HG02970 (cell line): ENCODE results near the gene DAB1.

Experiments
- ATAC-seq: cut with Tn5 transposase; IDR thresholded peaks from one replicate; pipeline ENCODE4 v1.9.1; 2021; ENCODE audit warnings: mild to moderate bottlenecking, moderate library complexity, moderate number of reproducible peaks; ENCODE audit not compliant: unreplicated experiment, low FRiP score

The DAB1 gene

DNA sequence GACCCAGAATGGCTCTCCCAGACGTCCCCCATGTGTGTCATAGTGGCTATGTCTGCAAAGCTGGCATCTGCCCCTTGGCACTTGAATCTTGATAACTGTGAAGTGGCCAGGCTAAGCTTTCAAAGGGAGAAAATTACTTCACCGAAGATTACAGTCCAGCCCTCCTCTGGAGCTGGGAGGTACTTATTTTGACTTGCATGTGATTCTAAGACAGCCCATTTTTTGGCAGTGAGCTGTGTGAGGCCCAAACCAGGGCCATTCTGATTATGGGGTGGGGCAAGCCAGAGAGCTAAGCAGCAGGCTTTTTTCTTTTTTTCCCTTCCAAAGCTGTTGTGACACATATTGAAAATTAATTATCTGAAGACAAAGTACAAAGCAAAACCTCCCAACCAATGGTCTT is 415.9 kb downstream of the DAB1 start:
- no peak for ATAC-seq

DNA sequence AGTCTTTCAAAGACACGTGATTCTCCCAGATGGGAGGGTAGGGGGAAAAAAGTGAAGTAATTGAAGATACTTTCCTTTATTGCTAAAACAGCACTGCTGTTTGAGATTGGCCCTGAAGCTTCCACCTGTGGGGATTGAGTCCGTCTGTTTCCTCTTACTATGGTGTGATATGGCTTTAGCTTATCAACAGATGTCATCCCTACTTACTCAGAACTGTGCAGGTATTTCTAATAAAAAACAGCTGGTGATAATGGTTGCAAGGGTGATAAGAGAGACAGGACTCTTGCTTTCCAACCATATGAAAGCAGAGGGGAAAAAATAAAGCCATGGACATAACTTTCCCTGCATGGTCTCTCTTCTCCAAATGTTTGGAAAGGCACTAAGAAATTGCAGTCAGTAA is 416.4 kb downstream of the DAB1 start:
- ATAC-seq = no peak

DNA sequence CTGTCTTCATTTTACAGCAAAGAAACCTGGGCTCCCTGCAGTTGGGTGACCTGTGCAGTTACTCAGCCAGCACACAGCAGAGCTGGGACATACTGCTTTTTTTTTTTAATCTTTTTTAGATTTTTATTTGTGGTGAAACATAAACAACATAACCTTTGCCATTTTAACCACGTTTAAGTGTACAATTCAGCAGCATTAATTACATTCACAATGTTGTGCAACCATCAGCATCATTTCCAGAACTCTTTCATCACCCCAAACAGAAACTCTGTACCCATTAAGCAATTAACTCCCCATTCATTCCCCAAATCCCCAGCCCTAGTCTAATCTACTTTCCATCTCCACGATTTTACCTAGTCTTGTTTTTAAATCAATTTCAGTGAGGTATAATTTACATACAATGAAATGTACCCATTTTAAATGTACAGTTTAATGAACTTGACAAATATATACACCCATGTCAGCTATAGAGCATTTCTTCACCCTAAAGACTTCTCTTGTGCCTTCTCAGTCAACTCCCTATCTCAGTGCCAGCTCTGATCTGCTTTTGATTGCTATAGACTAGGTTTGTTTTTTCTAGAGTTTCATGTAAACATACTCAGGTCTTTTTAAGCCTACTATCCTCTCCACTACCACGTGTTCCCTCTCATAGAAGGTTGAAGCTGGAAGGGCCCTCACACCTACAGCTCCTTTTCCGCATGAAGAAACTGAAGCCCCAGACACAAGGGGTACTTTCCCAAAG is 420.3 kb downstream of the DAB1 start:
- ATAC-seq = no peak

DNA sequence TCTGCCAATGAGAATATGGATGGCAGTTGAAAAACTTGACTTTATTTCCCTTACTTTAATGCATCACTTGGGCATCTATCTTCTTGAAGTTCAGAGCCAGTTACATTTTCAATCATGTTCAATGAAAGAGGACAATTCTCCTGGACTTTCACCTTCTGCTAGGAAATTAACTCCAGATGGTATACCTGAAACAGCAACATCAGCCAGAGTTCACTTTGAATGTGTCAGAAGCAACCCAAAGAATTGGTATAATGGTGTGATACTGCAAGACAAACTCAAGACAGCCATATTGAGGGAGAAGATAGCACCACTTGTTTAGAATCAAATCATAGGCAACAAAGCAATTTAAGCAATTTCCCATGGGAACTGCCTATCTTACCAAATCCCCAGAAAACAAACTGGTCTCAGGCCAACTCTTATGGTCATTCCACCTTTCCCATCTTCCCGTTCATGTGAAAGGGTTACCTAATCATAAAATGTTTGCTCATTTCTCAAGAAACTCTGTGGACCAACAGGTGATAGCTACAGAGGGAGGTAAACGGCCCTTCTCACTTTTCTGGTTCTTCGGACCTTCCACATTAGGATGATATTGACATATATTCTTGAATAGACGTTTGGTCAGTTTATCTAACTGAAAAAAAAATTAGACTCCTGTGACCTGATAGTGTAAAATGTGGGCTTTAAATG is 428.3 kb downstream of the DAB1 start:
- ATAC-seq = no peak

DNA sequence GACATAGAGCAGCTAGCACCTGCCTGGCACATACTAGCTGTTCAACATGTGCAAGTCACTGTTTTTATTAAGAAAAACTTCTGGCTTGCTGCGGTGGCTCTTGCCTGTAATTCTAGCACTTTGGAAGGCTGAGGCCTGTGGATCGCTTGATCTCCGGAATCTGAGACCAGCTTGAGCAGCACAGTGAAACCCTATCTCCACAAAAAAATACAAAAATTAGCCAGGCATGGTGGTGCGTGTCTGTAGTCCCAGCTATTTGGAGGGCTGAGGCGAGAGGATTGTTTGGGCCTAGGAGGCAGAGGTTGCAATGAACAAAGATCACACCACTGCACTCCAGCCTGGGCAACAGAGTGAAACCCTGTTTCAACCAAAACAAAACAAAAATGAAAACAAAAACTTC is 430.4 kb downstream of the DAB1 start:
- ATAC-seq = no peak

- no peak for ATAC-seq
Observed at GRCh38 chr1:56992318-56993125, 431.3 kb downstream of the DAB1 start.

- no peak for ATAC-seq
Observed at GRCh38 chr1:56991576-56991975, 432.3 kb downstream of the DAB1 start.

DNA sequence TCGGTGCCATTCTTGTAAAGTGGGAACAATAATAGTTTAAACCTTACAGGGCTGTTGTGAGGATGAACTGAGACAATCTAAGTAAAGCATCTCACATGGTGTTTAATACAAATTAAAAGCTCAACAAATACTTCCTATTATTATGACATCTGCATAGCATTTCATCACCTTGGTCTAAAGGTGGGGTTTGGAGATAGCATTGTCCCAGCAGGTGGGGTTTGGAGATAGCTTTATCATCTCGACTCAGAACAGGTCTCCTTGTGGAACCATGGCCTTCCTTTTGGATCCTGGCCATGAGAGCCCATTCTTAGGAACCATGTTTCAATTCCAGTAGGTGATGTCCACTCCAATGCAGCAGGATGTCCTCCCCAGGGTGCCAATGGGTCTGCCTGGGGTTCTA is 437.5 kb downstream of the DAB1 start:
- no peak for ATAC-seq

- no peak for ATAC-seq
Observed at GRCh38 chr1:56985857-56986256, 438.0 kb downstream of the DAB1 start.

DNA sequence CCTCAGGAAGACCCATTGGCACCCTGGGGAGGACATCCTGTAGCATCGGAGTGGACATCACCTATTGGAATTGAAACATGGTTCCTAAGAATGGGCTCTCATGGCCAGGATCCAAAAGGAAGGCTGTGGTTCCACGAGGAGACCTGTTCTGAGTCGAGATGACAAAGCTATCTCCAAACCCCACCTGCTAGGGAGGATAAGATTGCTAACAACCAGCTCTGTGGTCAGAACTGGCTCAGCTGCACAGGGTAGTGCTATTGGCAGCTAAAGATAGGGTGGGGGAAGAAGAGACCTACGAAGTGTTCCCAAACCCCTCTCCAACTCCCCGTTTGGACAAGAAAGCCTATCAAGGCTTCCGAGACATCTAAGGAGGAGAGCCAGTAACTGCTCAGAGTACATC is 440.4 kb downstream of the DAB1 start:
- no peak for ATAC-seq

DNA sequence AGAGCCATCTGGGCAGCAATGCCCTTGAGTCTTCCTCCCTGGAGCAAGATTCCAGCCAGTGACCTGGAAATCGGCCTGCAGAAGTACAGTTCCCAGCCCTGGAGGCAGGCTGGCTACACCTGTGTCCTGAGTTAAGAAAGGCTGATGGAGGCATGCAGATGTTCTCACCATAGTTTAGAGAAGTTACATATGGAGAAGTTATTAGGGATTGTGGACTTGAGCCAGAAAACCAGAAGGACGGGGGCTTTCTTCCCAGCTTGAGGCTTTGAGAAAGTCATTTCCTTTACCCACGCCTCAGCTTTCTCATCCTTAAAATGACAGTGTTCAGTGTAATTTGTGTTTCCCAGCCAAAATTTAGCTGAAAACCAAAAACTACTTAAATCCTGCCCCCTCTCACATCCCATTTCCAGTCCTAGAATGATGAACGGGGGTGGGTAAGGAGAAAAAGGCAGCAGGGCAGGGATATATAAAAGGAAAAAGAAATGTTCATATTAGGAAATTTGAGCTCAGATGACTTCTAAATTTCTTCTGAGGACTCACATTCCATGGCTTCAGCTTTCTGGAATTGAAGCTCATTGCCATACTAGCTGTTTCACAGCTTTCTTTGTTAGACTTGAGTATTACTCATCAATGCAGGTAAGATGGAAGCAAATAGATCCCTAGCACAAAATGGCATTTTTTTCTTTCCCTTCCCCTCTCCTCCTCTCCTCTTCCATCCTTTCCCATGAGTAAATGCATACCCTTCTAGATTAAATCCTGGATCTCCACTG is 443.7 kb downstream of the DAB1 start:
- no peak for ATAC-seq

DNA sequence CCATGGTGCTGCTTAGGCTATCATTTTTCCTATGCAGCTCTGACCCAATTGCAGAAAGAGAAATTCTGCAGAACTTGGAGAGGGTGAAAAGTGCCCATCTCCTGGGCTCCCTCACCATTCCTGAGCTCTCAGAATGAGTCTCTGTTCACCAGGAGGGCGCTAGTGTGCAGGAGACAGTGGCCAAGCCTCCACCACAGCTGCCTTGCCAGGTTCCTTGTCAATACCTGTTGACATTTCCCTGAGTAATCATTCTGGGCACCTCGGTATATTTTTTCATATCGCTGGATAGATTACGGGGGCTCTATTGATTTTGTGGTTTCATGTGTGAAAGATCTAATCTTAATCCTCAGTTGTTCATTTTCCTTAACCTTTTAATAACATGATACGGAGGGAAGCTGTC is 445.0 kb downstream of the DAB1 start:
- no peak for ATAC-seq

DNA sequence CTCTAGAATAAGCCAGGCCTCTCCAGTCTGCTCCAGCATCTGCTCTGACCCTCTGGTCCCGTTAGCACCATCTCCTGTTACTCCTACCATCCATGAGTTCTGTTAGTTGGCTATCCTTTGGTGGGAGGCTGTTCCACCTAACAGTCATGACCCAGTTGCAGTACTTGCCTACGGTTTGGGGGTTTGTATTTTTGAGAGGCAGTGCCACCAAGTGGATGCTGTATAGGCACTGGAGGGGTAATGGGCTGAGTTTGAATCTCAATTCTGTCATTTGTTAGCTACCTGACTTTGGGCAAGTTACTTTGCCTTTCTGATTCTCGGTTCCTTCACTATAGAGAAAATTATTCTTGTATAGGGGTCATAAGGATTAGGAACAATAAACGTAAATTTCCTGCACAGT is 445.9 kb downstream of the DAB1 start:
- ATAC-seq = no peak

- ATAC-seq = no peak
Observed at GRCh38 chr1:56975446-56975845, 448.4 kb downstream of the DAB1 start.

GRCh38 chr1:56973923-56974742 is 449.7 kb downstream of the DAB1 start:
- ATAC-seq = no peak

- no peak for ATAC-seq
Observed at GRCh38 chr1:56972976-56973375, 450.9 kb downstream of the DAB1 start.

DNA sequence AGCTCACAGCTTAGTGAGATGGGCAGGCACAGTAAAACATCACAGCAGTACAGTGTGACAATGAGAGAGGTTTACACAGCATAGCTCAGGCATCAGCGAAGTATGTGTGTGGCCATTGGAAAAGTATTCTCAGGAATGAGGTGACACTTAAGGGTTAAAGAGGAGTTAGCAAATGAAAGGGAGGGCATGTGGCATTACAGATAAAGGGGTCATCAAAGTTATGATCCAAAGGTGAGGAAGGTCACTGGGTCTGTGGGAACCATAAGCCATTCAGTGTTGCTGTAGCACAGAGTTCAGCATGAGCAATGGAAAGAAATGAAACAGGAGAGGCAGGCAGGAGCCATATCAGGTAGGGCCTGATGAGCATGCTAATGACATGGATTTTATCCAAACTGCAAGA is 453.6 kb downstream of the DAB1 start:
- no peak for ATAC-seq

GRCh38 chr1:56968878-56969495 is 454.9 kb downstream of the DAB1 start:
- ATAC-seq = no peak
